Measurements from ENCODE around the gene PLS1. TPM values are rescaled to one million over a fixed set of nuclear protein-coding genes. Genes with fewer than 3 reads are reported as not detected.
A peak's percentile ranks its signal among the peaks of the same experiment; 100 is the strongest.
"Not testable (repeated sequence)": the region's sequence is repeated elsewhere in the genome, so short reads cannot be mapped to it uniquely, and the experiment has no call there.

PLS1 gene
- total RNA-seq, 1 donor, result 2.4 TPM

GRCh38 chr3:142595141-142595540, 1.1 kb upstream of the PLS1 start:
- DNase-seq (ENCODE audit: low read depth in 2 of 3, low spot score in 2 of 3), result no peak

- peak in 1 of 3 donors; percentile 40 for DNase-seq (ENCODE audit: low read depth in 2 of 3, low spot score in 2 of 3)
Observed at GRCh38 chr3:142595581-142595950, 627 bp upstream of the PLS1 start.

- DNase-seq (ENCODE audit: low read depth in 2 of 3, low spot score in 2 of 3), result no peak
Observed at GRCh38 chr3:142596726-142597088, 514 bp downstream of the PLS1 start.

- no peak for DNase-seq (ENCODE audit: low read depth in 2 of 3, low spot score in 2 of 3)
Observed at GRCh38 chr3:142597906-142598305, 1.7 kb downstream of the PLS1 start.

- DNase-seq (ENCODE audit: low read depth in 2 of 3, low spot score in 2 of 3), result no peak
Observed at GRCh38 chr3:142601713-142602112, 5.5 kb downstream of the PLS1 start.

- DNase-seq (ENCODE audit: low read depth in 2 of 3, low spot score in 2 of 3), result no peak
Observed at GRCh38 chr3:142602619-142603385, 6.6 kb downstream of the PLS1 start.

GRCh38 chr3:142603386-142603705, 7.2 kb downstream of the PLS1 start:
- not testable (repeated sequence) for DNase-seq (ENCODE audit: low read depth in 2 of 3, low spot score in 2 of 3)

- DNase-seq (ENCODE audit: low read depth in 2 of 3, low spot score in 2 of 3), result no peak
Observed at GRCh38 chr3:142604940-142605339, 8.7 kb downstream of the PLS1 start.

GRCh38 chr3:142608631-142609030, 12.4 kb downstream of the PLS1 start:
- DNase-seq (ENCODE audit: low read depth in 2 of 3, low spot score in 2 of 3), result no peak

GRCh38 chr3:142609136-142609535, 12.9 kb downstream of the PLS1 start:
- no peak for DNase-seq (ENCODE audit: low read depth in 2 of 3, low spot score in 2 of 3)

GRCh38 chr3:142611206-142611605, 15.0 kb downstream of the PLS1 start:
- DNase-seq (ENCODE audit: low read depth in 2 of 3, low spot score in 2 of 3), result no peak

- DNase-seq (ENCODE audit: low read depth in 2 of 3, low spot score in 2 of 3), result no peak
Observed at GRCh38 chr3:142613491-142613890, 17.3 kb downstream of the PLS1 start.

- DNase-seq (ENCODE audit: low read depth in 2 of 3, low spot score in 2 of 3), result no peak
Observed at GRCh38 chr3:142614059-142614626, 17.9 kb downstream of the PLS1 start.

GRCh38 chr3:142615171-142615570, 19.0 kb downstream of the PLS1 start:
- DNase-seq (ENCODE audit: low read depth in 2 of 3, low spot score in 2 of 3), result no peak

GRCh38 chr3:142618917-142619461, 22.8 kb downstream of the PLS1 start:
- DNase-seq (ENCODE audit: low read depth in 2 of 3, low spot score in 2 of 3), result no peak

- no peak for DNase-seq (ENCODE audit: low read depth in 2 of 3, low spot score in 2 of 3)
Observed at GRCh38 chr3:142622405-142622804, 26.2 kb downstream of the PLS1 start.

GRCh38 chr3:142623194-142623593, 27.0 kb downstream of the PLS1 start:
- DNase-seq (ENCODE audit: low read depth in 2 of 3, low spot score in 2 of 3), result no peak

GRCh38 chr3:142624341-142625152, 28.4 kb downstream of the PLS1 start:
- no peak for DNase-seq (ENCODE audit: low read depth in 2 of 3, low spot score in 2 of 3)

- no peak for DNase-seq (ENCODE audit: low read depth in 2 of 3, low spot score in 2 of 3)
Observed at GRCh38 chr3:142625153-142625440, 28.9 kb downstream of the PLS1 start.

- no peak for DNase-seq (ENCODE audit: low read depth in 2 of 3, low spot score in 2 of 3)
Observed at GRCh38 chr3:142626971-142627370, 30.8 kb downstream of the PLS1 start.

GRCh38 chr3:142628801-142629200, 32.6 kb downstream of the PLS1 start:
- DNase-seq (ENCODE audit: low read depth in 2 of 3, low spot score in 2 of 3), result no peak

- no peak for DNase-seq (ENCODE audit: low read depth in 2 of 3, low spot score in 2 of 3)
Observed at GRCh38 chr3:142633073-142633472, 36.9 kb downstream of the PLS1 start.
